ENCODE measurements around the gene MEGF6. TPM values are rescaled to one million over a fixed set of nuclear protein-coding genes. Genes with fewer than 3 reads are reported as not detected.
A peak's percentile ranks its signal among the peaks of the same experiment; 100 is the strongest.
"Not testable (repeated sequence)": the region's sequence is repeated elsewhere in the genome, so short reads cannot be mapped to it uniquely, and the experiment has no call there.

MEGF6 gene
- total RNA-seq, 1 donor from 2014 or later: 9.5 TPM

- Histone ChIP-seq H3K9me3 (replicated peaks) (no peaks in the 10 kb centered on the region), H3K27me3 (ENCODE audit: low read depth) (no peaks in the 10 kb centered on the region), H3K36me3 (peaks cover 35% of the 10 kb centered on the region), H3K27ac (replicated peaks) (peak overlapping the region; percentile 91), H3K4me1 (peaks cover 45% of the 10 kb centered on the region), H3K4me3 (peak overlapping the region; percentile 99)
- DNase-seq: no peak
- no peak for TF ChIP-seq CTCF (IDR thresholded peaks at IDR 0.05; ENCODE audit: borderline replicate concordance)
- intact Hi-C loops (cut with micrococcal nuclease): no loop called here
Measured at GRCh38 chr1:3625151-3625907, 14.0 kb upstream of the MEGF6 start.

GRCh38 chr1:3624200-3625136 lies 13.2 kb upstream of the MEGF6 start, which contains the start of gene TPRG1L:
TPRG1L (plus strand) TSS chr1:3625015; CDS start chr1:3625073, 58 bp downstream.
- Histone ChIP-seq H3K27me3 (ENCODE audit: low read depth) (no peaks in the 10 kb centered on the region), H3K4me3 (peak within 1 kb of the TSS; percentile 99), H3K4me1 (peaks cover 45% of the 10 kb centered on the region), H3K36me3 (peaks cover 26% of the 10 kb centered on the region), H3K27ac (replicated peaks) (peak within 1 kb of the TSS; percentile 91), H3K9me3 (replicated peaks) (no peaks in the 10 kb centered on the region)
- TF ChIP-seq CTCF (IDR thresholded peaks at IDR 0.05; ENCODE audit: borderline replicate concordance): no peak
- DNase-seq: peak; percentile 99
- intact Hi-C loops (cut with micrococcal nuclease): loop anchor here (5.0 kb wide), 1 partner anchor 57 kb away; no protein-coding TSS in a partner anchor

GRCh38 chr1:3623441-3624199 lies 12.3 kb upstream of the MEGF6 start:
- TF ChIP-seq CTCF (IDR thresholded peaks at IDR 0.05; ENCODE audit: borderline replicate concordance): no peak
- Histone ChIP-seq H3K4me3 (peak overlapping the region; percentile 99), H3K9me3 (replicated peaks) (no peaks in the 10 kb centered on the region), H3K4me1 (peaks cover 53% of the 10 kb centered on the region), H3K27ac (replicated peaks) (peak overlapping the region; percentile 91), H3K36me3 (peaks cover 18% of the 10 kb centered on the region), H3K27me3 (ENCODE audit: low read depth) (no peaks in the 10 kb centered on the region)
- intact Hi-C loops (cut with micrococcal nuclease): loop anchor here (5.0 kb wide), 1 partner anchor 56 kb away; no protein-coding TSS in a partner anchor
- no peak for DNase-seq

GRCh38 chr1:3622102-3622501 lies 10.8 kb upstream of the MEGF6 start:
- not testable (repeated sequence) for H3K9me3 ChIP-seq (replicated peaks); DNase-seq
- intact Hi-C loops (cut with micrococcal nuclease): loop anchor here (5.0 kb wide), 1 partner anchor 55 kb away; no protein-coding TSS in a partner anchor

GRCh38 chr1:3621151-3621671 lies 9.9 kb upstream of the MEGF6 start:
- intact Hi-C loops (cut with micrococcal nuclease): loop anchor here (5.0 kb wide), 1 partner anchor 54 kb away; no protein-coding TSS in a partner anchor
- not testable (repeated sequence) for H3K36me3 ChIP-seq; H3K9me3 ChIP-seq (replicated peaks); H3K27ac ChIP-seq (replicated peaks); H3K4me3 ChIP-seq; DNase-seq; H3K27me3 ChIP-seq (ENCODE audit: low read depth)
- H3K4me1 ChIP-seq: peaks cover 48% of the 10 kb centered on the region
- peak; percentile 81 for TF ChIP-seq CTCF (IDR thresholded peaks at IDR 0.05; ENCODE audit: borderline replicate concordance)

More at GRCh38 chr1:3622102-3622501, 10.8 kb upstream of the MEGF6 start:
- H3K27me3 ChIP-seq (ENCODE audit: low read depth); H3K36me3 ChIP-seq; H3K27ac ChIP-seq (replicated peaks); H3K4me3 ChIP-seq: not testable (repeated sequence)
- peaks cover 55% of the 10 kb centered on the region for H3K4me1 ChIP-seq
